Measurements from ENCODE around the gene LSP1.
"Not testable (repeated sequence)": the region's sequence is repeated elsewhere in the genome, so short reads cannot be mapped to it uniquely, and the experiment has no call there.

LSP1 gene

DNA sequence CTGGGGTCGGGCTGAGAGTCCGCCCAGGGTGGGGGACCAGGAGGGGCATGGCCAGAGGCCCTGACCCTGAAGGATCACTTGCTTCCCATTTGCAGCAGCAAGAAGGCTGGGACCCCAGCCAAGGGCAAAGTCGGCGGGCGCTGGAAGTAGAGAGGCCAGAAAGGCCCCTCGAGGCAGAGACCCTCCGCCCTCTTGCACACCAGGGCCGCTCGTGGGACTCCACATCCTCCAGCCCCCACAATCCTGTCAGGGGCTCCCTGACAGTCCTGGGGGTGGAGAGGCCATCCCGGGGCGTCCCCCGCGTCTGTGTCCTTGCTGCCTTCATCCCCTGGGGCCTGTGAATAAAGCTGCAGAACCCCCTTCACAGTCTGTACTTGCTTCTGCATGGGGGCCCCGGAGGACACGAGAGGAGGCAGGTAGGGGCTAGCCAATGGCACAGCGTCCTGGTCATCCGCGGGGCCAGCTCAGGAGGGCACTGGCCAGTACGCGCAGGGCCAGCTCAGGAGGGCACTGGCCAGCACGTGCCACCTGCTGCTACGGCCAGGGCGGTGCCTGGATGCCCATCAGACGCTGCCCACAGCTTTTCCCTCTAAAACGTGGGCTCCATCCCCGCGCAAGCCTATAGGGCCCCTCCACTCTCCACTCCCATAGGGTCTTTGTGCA, 85.6 kb downstream of the LSP1 start:
- DNase-seq (ENCODE audit: low read depth in 2 of 2, low spot score in 1 of 2): no peak

GRCh38 chr11:1939006-1939625, 86.2 kb downstream of the LSP1 start:
- DNase-seq (ENCODE audit: low read depth in 2 of 2, low spot score in 1 of 2): no peak

GRCh38 chr11:1939788-1940187, 86.9 kb downstream of the LSP1 start:
- not testable (repeated sequence) for DNase-seq (ENCODE audit: low read depth in 2 of 2, low spot score in 1 of 2)

All from stimulated activated CD8-positive, alpha-beta memory T cell treated with anti-CD3 and anti-CD28 coated beads, Interleukin-4, amount 100 ng/mL, for 1 hour (primary cell).